ENCODE data around the gene NR6A1. TPM values are rescaled to one million over a fixed set of nuclear protein-coding genes. Genes with fewer than 3 reads are reported as not detected.

Gene NR6A1
- total RNA-seq, 1 experiment from 2014 or later, result 99.3 TPM

DNA sequence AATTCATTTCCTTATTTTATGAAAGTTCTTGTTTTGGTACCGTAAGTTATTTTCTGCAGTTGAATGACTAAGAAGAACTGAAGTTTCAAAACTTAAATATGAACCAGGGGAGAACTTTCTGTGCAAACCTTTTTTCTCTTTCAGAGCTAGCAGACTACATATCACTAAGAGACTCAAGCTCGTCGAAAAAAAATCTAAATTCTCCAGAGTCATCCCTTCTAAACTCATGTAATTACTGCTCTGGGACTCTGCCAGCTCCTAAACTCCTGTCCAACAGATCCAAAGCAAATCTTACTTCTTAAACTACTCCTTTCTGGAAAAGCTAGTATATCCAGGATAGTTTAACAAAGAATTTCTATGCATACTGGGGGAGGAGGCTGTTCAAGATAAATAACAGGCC is 176.9 kb downstream of the NR6A1 start:
- H3K56ac ChIP-seq (ENCODE audit: insufficient read length, low read depth, low read length), result no peak overlapping the region
- Mint-ChIP-seq H3K36me3 (ENCODE audit: insufficient read depth in 1 of 3, low read depth in 3 of 3) (peaks cover 0 to 4% (median 0%) of the 10 kb centered on the region in 3 experiments; a peak in 3 of 7 replicates), H3K4me1 (peaks cover 78 to 85% of the 10 kb centered on the region in 2 experiments), H3K27ac (peak overlapping the region; percentile 95 to 99 (median 99)), H3K9me3 (no peaks in the 10 kb centered on the region), H3K4me3 (peak overlapping the region; percentile 63 to 77), H3K27me3 (ENCODE audit: low read depth) (no peaks in the 10 kb centered on the region; the same call in 1 of the 2 replicates)
- DNase-seq, result no peak
- no peak overlapping the region for H3K23ac ChIP-seq (ENCODE audit: insufficient read length, low read depth, low read length)
- no peaks in the 10 kb centered on the region for H3K27me3 ChIP-seq (ENCODE audit: insufficient read depth, low read length)
- no peak overlapping the region for H3K18ac ChIP-seq (ENCODE audit: insufficient read length, low read depth, low read length)
- no peak overlapping the region for H2BK20ac ChIP-seq (ENCODE audit: low read depth, low read length, poor library complexity, severe bottlenecking)
- no peak overlapping the region for H4K8ac ChIP-seq (replicated peaks; ENCODE audit: insufficient read length, low read depth, low read length)
- H3K4me1 ChIP-seq (ENCODE audit: insufficient read depth, low read length), result peaks cover 25% of the 10 kb centered on the region
- no peak overlapping the region for H4K91ac ChIP-seq (ENCODE audit: insufficient read length, low read depth, low read length)
- H3K9me3 ChIP-seq (ENCODE audit: control insufficient read depth, low read depth, low read length), result no peaks in the 10 kb centered on the region
- no peak overlapping the region for H3K14ac ChIP-seq (ENCODE audit: insufficient read depth, low read length)
- no peak overlapping the region for H2AK5ac ChIP-seq (ENCODE audit: insufficient read length, low read length)
- no peak overlapping the region for H4K5ac ChIP-seq (ENCODE audit: insufficient read length, low read depth, low read length)
- H3K4ac ChIP-seq (ENCODE audit: low read depth, low read length), result no peak overlapping the region
- H2BK120ac ChIP-seq (ENCODE audit: low read depth, low read length, poor library complexity, severe bottlenecking), result no peak overlapping the region
- H2AFZ ChIP-seq (ENCODE audit: low read length), result no peak overlapping the region
- H4K20me1 ChIP-seq (ENCODE audit: control insufficient read depth, insufficient read depth, insufficient read length), result no peaks in the 10 kb centered on the region
- H3K79me2 ChIP-seq (ENCODE audit: insufficient read depth, low read length), result no peaks in the 10 kb centered on the region; the same call in 1 of the 2 replicates
- WGBS (ENCODE audit: extremely low coverage, insufficient read length, low lambda C conversion rate), result no CpG with 5 or more reads among the region's 3 CpGs
- no peak overlapping the region for H3K9ac ChIP-seq (ENCODE audit: extremely low read depth, insufficient read length, low read length)
- no peak overlapping the region for H2BK15ac ChIP-seq (ENCODE audit: low read depth, low read length)
- H2BK5ac ChIP-seq (ENCODE audit: insufficient read length, low read length), result no peak overlapping the region
- TF ChIP-seq, protein P1, sequence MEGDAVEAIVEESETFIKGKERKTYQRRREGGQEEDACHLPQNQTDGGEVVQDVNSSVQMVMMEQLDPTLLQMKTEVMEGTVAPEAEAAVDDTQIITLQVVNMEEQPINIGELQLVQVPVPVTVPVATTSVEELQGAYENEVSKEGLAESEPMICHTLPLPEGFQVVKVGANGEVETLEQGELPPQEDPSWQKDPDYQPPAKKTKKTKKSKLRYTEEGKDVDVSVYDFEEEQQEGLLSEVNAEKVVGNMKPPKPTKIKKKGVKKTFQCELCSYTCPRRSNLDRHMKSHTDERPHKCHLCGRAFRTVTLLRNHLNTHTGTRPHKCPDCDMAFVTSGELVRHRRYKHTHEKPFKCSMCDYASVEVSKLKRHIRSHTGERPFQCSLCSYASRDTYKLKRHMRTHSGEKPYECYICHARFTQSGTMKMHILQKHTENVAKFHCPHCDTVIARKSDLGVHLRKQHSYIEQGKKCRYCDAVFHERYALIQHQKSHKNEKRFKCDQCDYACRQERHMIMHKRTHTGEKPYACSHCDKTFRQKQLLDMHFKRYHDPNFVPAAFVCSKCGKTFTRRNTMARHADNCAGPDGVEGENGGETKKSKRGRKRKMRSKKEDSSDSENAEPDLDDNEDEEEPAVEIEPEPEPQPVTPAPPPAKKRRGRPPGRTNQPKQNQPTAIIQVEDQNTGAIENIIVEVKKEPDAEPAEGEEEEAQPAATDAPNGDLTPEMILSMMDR (conservative IDR thresholded peaks at IDR 0.05), result no peak
- H2BK12ac ChIP-seq (ENCODE audit: insufficient read length, low read depth, low read length), result no peak overlapping the region
- no peak overlapping the region for H3T11ph ChIP-seq (ENCODE audit: low read length)
- peaks cover 2% of the 10 kb centered on the region for H3K23me2 ChIP-seq (ENCODE audit: insufficient read length, low read depth, low read length, poor library complexity, severe bottlenecking)
- peaks cover 3% of the 10 kb centered on the region for H3K79me1 ChIP-seq (ENCODE audit: insufficient read depth, low read depth, low read length, poor library complexity, severe bottlenecking)
- H3K27ac ChIP-seq (ENCODE audit: insufficient read length, low read depth, low read length), result peak overlapping the region; percentile 89
- peak overlapping the region; percentile 84 for H3K4me2 ChIP-seq (ENCODE audit: insufficient read depth, insufficient read length, low read length)

All from H9 (cell line).